PFSK-1 (cell line): Measurements from ENCODE around the gene HLA-E.

Source experiments
- FOXP2 ChIP-seq: optimal IDR thresholded peaks from 2 replicates; pipeline ENCODE3; 2011; ENCODE audit warnings: borderline replicate concordance, control low read depth, inconsistent platforms; ENCODE audit not compliant: insufficient read depth; ENCODE audit errors: extremely low read length, extremely low read depth
- POLR2AphosphoS5 ChIP-seq: IDR thresholded peaks from 2 replicates; pipeline ENCODE4 v1.6.1; 2012; ENCODE audit warnings: low read depth, mild to moderate bottlenecking, control low read depth, low read length, moderate library complexity
- REST ChIP-seq, 2 experiments: IDR thresholded peaks; 2 replicates each; pipeline versions ENCODE4 v1.6.1 to v1.8.0; 2011 to 2012; ENCODE audit warnings: low read depth in 2 of 2, low read length in 2 of 2, control low read depth in 1 of 2, inconsistent platforms in 1 of 2, mild to moderate bottlenecking in 1 of 2, moderate library complexity in 1 of 2; ENCODE audit not compliant: insufficient read depth in 1 of 2
- SIN3A ChIP-seq: IDR thresholded peaks from 2 replicates; pipeline ENCODE4 v1.6.1; 2012; ENCODE audit warnings: mild to moderate bottlenecking, low read length, moderate library complexity, borderline replicate concordance; ENCODE audit not compliant: insufficient read depth
- TAF1 ChIP-seq: IDR thresholded peaks from 2 replicates; pipeline ENCODE4 v1.6.1; 2012; ENCODE audit warnings: low read length, control low read depth, borderline replicate concordance; ENCODE audit not compliant: insufficient read depth

- no peak for TF ChIP-seq POLR2AphosphoS5
- TF ChIP-seq REST (IDR thresholded peaks at IDR 0.05; ENCODE audit: insufficient read depth in 1 of 2, low read depth in 2 of 2, low read length in 2 of 2) = no peak
- no peak for TF ChIP-seq TAF1
- no peak for TF ChIP-seq SIN3A
- TF ChIP-seq FOXP2 = no peak
These were observed 18.8 kb downstream of the HLA-E start for GRCh38 chr6:30507849-30508827.
